ENCODE results near the gene RUVBL1.

Gene RUVBL1

DNA sequence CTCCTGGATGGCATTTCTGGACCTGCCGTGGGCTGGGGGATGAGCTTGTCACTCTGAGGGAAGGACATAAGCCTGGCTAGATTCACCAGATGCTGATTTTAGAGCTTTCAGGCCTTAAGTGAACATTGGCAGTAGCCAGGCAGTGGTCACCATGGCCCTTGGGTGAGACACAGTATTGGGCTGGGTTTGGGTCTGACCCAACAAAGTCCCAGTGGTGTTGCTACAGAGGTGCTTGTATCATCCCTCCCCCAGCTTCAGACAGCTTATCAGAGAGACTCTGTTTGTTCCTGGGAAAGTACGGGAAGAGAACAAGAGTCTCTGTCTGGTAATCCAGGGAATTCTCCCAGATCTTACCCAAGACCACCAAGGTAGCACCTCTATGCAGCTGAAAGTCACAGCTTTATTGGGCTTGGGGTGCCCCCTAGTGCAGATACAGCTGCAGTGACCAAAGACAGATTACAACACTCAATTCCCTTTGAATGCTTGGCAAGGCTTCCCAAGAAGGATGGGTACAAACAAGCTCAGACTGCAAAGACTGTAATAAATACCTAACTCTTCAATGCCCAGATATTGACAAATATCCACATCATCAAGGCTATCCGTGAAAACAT, 9.8 kb upstream of the RUVBL1 start:
- DNase-seq (ENCODE audit: low read depth, low spot score), result peak; percentile 73

DNA sequence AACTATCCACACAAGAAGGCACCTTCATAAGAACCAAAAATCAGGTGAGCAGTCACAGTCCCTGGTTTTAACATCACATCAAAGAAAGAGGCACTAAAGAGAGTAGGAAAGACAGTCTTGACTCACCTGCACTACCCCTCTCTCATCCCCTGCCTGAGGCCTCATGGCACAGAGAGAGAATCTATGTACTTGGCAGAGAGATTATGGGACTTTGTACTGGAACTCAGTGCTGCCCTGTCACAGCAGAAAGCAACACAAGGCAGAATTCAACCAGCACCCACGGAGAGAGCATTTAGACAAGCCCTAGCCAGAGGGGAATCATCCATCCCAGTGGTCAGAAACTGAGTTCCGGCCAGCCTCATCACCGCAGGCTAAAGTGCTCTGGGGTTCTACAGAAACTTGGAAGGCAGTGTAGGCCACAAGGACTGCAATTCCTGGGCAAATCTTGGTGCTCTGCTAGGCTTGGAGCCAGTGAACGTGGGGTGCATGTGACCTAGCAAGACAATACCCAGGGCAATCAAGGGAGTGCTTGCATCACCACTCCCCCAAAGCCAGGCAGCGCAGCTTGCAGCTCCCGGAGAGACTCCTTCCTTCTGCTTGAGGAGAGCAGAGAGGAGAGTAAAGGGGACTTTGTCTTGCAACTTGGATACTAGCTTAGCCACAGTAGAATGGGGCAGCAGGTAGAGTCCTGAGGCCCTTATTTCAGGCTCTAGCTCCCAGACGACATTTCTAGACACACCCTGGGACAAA, 8.5 kb upstream of the RUVBL1 start:
- DNase-seq (ENCODE audit: low read depth, low spot score), result no peak

DNA sequence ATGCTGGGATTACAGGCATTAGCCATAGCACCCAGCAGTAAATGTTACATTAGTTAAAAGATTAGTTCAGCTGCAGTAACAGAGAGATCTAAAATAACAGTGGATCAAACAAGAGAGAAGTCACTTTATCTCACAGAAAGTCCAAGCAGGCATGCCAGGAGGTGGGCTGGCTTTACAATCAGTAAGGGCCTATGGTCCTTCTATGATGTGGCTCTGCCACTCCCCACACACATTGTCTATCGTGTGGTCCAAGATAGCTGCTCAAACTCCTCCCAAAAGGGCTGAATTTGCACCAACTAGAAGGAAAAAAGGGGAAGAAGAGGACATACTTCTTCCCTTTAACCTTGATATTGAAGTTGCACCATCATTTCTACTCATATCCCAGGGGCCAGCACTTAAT, 4.6 kb upstream of the RUVBL1 start:
- no peak for DNase-seq (ENCODE audit: low read depth, low spot score)

DNA sequence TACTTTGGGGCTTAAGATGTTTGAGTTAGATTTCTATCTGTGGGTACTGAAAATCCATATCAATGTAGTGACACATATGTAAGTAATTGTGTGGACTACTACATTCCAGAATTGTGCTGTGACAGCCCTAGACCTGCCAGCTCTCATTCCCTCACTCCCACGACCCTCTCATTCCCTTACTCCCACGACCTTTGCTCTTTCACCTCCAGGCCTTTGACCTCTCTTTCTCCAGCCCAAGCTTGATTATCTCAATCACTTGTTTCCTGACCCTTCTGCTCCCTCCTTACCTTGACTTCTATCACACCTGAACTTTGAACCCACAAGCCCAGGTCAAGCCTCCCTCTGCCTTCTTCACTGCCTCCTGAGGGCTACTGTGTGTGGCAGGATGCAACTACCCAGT, 3.6 kb upstream of the RUVBL1 start:
- DNase-seq (ENCODE audit: low read depth, low spot score), result no peak

DNA sequence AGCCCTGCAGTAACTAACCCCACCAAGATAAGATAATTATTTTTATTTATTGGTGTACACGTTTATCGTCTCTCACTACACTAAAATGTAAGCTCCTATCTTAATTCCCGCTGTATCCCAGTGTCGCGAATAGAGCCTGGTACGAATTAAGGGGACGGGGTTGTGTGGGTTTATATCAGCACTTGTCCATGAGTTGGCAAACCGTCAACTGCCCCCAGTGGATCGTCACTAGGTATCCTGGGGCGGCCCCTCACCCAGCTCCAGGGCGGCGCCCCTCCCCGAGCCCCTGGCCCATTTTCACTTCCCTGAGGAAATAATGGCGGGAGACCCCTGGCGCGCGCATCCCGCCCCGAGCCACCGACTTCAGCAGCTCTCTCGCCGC, 465 bp downstream of the RUVBL1 start:
- DNase-seq (ENCODE audit: low read depth, low spot score), result no peak

DNA sequence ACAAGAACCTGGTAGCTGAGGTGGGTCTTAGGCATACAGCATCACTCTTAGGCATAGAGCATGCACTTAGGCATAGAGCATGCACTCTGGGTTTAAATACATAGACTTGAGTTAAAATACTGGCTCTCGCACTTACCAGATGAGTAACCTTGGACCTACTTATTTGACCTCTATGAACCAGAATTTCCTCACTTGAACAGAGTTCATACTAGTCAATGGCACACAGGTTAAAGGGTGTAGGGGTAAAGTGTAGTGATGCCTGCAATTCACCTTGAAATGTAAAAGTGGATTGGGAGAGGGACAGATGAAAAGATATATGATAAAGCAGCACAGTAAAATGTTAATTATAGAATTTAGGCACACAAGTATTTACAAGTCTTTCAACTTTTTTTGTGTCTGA, 1.6 kb downstream of the RUVBL1 start:
- no peak for DNase-seq (ENCODE audit: low read depth, low spot score)

DNA sequence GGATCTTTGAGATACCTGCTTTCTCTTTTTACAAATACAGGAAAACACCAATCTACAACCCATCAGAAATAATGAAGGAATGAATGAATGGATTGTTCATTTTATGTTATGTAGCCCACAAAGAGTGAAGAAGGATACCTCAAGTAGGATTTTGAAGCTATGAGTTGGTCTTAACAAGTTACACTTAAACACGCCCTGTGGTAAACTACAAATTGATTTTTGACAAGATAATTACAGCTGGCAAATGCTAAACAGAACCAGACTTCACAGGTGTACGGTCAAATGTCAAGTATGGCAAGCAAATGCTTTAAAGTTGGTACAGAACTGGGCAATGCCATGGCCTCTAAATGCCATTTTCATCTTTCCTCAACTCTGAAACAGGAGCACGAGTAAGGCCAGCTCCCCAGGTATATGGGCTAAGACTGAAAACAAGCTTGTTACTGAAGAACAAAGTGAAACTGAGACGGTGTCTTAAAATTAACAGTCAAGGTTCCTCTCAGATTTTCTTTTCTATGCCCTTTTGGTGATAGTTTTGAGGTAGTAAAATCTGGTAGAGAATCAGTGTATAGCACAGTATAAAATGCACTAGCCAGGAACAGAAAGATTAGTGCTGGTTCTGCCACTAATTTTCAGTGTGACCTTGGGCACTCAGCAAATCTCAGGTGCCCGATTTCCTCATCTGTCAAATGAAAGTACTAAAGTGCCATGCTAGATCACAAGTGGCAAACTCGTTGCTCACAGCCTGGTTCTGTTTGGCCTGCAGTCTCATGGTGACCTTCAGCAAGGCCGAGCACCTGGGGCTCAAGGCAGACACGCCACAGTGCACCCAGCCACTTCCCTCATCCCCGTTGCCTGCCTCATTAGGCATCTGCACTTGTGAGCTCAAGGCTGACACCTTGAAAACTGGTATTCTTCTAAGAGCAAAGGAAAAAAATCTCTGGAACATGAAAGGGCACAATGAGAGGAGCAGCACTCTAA, 9.5 kb downstream of the RUVBL1 start:
- DNase-seq (ENCODE audit: low read depth, low spot score), result no peak

DNA sequence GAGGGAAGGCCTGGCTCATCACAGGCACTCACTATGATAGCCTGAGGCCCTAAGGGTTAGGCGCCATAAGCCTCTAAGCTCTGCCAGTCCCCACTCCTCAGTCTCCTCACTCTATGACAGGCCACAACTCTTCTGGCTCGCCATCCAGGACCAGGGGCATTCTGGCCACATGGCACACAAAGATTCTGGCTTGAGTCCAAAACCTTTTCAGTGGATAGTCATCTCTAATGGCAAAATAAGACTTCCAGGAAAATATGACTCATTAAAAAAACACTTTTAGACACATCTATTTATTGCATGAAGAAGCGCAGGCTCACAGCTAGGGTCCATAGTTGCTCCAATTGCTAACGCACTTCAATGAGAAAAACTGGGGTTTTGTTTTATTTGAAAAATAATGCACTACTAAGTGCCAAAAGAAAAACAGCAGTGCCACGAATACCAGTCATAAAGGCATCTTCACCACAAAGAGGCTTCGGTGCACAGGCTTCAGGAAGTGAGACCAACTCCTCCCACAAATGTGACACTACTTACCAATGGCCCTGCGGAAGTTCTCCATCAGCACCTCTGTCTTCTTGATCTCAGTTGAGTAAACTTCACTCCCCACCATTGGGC, 11.1 kb downstream of the RUVBL1 start:
- DNase-seq (ENCODE audit: low read depth, low spot score), result no peak

DNA sequence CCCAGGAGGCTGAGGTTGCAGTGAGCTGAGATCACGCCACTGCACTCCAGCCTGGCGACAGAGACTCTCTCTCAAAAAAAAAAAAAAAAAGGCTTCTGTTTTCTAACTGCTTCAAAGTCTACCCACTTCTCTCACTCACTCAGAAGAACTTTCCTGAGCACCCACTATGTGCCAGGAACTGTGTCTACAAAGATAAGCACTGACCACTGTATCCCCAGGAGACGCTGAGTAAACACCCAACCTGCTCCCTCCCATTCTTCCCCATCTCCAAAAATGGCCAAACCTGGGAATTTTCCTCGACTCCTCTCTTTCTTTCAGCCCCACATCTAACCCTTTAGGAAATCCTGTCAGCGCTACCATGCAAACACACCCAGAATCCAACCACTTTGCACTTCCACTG, 12.5 kb downstream of the RUVBL1 start:
- DNase-seq (ENCODE audit: low read depth, low spot score), result no peak

DNA sequence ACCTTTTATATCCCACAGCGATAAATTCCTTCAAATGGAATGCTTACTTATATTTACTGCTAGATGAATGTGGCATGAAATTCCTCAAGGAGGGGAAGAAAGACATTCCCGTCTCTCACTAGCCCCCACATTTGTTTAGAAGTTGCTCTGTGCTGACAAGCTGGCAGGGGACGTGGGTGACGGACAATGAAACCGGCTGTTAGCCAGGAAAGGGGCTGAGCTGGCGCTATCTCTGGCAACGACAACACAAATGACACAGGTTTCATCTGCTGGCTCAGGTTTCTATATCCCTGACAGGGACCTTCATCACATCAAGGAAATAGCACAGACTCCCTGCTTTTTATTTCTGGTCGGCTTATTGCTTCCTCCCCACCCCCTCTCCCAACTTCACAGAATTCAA, 15.8 kb downstream of the RUVBL1 start:
- DNase-seq (ENCODE audit: low read depth, low spot score), result no peak

DNA sequence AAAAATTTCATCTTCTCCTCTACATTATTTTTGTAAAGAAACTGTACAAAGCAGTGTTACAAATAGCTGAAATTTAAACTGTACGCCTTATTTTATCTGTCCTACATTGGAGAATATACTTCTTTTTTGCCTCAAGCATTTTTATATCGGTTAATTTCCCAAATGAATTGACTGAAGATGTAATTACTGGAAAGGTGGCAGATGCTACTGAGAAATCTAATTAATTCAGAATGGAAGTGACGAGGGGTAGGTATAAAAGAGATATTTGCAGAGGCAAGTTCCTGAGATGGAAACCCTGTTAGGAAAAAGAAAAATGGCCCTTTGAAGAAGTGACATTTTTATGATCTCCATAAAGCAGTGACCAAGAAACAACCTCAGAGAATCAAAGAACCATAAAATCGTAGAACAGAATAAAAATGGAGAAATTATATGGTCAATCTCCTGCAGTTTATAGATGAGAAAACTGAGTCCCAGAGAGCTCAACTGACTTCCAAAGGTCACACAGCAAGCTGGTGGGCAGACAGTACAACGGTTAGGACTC, 20.4 kb downstream of the RUVBL1 start:
- no peak for DNase-seq (ENCODE audit: low read depth, low spot score)

DNA sequence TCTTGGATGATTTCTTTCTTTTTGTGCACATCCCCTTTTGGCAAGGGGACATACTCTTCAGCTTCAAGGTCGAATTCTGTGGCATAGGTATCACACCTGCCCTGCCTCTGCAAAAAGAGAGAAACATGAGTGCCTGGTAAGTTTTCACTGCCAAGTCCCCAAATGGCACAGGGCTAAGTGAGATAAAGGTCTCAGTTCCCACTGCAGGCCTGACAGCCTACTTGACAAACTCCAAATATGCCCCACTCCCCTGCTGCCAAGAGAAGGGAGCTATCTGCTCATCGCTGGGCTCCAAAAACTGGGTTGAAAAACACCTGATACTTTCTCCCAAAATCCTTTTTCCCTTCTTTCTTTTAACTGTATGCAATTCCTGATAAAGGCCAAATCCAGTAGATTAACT, 23.0 kb downstream of the RUVBL1 start:
- no peak for DNase-seq (ENCODE audit: low read depth, low spot score)

DNA sequence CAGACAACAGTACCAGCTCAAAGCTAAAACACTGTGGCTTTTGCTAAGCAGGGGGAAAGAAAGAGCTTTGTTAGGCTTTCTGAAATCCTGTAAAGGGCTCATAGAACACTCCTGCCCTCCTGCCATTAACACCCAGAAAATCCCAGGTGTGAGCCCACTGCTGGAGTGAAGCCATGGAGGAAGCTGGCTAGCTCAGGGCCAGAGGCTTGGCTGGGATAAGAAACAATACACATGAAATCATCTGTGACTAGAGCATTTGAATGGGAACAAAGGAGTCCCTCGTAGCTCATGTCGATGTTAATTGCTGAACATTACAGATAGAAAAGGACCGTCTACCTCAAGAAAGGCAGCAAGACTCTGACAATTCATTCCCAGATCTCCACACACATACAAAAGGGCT, 23.5 kb downstream of the RUVBL1 start:
- DNase-seq (ENCODE audit: low read depth, low spot score), result no peak

DNA sequence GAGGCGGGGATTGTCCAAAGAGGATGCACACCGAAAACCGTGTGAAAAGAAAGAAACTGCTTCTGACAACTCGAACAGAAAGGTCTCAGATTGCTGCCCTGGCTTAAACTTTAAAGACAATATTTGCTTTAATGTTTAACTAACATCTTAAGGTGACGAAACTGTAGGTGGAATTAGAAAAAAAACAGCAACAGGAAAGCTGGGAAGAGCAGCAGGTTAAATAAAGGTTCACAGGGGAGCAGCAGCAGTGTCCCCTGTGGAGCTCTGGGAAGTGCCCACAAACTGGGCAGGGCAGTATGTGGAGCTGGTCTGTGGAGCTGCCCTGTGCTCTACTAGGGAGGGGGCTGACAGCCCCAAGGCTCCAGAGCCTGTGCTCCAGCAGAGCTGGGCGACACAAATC, 25.4 kb downstream of the RUVBL1 start:
- no peak for DNase-seq (ENCODE audit: low read depth, low spot score)

DNA sequence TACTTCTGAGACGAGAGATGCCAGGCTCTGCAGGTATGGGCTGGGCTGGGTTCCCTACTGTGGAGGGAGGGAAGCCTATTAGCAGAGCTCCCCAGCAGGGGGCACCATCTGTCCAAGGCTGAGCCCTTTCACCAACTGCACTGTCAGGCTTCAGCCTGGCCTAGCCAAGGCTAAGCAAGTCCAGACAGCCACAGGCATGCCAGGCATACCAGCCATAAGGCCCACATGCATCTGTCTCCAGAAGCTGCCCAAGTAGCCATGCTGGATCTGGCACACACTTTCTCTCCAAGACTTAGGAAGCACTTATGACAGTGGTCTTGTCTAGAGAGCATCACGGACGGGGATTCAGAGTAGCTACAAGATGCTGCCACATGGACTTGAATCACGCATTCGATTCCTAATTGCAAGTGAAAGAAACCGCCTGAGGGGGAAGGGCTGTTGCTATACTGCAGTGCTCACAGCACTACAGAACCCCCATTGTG, 28.3 kb downstream of the RUVBL1 start:
- DNase-seq (ENCODE audit: low read depth, low spot score), result peak; percentile 88

DNA sequence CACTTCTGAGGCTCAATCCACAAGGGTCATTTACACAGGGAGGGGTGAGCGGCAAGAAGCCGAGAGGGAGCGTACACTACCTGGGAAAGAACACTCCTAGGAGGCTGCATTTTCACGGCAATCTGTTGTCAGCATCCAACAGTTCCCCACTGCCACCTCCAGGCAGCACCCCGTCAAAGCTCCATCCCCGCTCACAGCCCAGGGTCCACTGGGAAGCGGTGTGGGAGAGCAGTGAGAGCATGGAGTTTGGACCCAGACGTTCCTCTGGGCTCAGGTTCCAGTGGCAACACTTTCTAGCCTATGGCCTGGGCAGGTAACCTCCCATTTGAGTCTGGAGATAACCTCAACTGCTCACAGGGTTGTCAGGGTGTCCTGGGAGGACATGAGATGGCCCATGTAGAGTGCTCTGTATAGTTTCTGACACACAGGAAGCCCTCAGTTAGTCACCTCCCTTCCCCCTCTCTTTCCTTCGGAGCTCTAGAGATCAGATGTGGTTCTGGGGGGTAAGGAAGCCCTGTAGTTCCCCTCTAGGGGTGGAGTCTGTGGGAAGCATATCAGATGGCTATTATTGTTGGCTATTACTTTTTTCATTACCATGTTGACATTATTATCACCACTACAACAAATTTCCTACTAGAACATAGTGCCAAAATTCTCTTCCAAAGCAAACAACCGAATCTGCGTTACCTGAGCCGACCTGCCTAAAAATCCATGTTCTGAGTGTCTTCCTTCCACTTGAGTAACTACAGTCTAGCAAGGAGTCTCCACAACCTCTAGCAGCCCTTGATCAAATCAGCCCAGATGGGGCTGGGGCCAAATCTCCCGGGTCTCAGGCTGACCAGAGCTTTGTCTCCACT, 29.1 kb downstream of the RUVBL1 start:
- no peak for DNase-seq (ENCODE audit: low read depth, low spot score)

DNA sequence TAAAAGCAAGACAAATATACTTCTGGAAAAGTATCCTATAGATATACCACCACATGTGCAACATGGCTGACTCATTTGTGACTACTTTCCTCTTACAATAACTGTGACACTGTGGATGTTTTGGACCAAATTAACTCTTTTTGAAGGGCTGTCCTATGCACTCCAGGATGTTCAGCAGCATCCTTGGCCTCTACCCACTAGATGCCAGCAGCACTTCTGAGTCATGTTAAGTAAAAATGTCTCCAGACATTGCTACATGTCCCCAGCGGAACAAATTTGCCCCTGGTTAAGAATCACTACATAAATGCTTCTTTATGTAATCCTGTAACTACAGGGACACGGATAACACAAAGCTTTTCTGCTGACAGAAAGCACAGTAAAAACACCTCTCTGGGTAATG, 32.0 kb downstream of the RUVBL1 start:
- no peak for DNase-seq (ENCODE audit: low read depth, low spot score)

DNA sequence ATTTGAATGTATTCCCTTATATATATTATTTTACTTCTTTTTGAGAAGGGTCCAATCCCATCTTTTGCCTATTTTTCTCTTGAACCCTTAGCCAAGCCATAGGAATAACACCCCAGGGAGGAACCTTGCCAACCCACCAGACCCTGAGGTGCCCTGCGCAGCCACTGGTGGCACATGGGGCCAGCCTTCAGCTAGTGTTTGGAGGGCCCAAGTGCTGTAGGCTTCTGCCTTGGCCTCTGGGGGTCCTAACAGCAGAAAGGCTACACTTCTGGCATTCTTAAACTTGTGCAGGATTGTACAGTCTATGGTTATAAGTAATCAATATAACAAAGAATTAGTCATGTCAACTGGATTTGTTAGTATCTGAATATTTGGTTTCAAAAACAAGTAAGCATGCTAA, 34.5 kb downstream of the RUVBL1 start:
- no peak for DNase-seq (ENCODE audit: low read depth, low spot score)

DNA sequence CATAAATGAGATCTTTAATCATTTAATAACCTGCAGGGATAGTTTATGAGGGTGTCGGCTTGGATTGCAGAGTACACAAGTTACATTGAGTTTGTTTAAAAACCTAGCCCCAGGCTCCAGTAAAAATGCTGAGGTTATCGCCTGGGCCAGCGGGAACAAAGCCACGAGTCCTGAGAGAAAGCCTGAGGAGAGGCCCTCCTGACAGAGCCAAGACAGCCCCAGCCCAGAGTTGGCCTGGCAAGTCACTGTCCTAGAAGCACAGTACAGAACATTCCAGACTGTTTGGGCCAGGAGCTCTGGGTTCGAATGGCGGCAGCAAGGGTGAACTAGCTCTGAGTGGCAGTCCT, 39.0 kb downstream of the RUVBL1 start:
- no peak for DNase-seq (ENCODE audit: low read depth, low spot score)

DNA sequence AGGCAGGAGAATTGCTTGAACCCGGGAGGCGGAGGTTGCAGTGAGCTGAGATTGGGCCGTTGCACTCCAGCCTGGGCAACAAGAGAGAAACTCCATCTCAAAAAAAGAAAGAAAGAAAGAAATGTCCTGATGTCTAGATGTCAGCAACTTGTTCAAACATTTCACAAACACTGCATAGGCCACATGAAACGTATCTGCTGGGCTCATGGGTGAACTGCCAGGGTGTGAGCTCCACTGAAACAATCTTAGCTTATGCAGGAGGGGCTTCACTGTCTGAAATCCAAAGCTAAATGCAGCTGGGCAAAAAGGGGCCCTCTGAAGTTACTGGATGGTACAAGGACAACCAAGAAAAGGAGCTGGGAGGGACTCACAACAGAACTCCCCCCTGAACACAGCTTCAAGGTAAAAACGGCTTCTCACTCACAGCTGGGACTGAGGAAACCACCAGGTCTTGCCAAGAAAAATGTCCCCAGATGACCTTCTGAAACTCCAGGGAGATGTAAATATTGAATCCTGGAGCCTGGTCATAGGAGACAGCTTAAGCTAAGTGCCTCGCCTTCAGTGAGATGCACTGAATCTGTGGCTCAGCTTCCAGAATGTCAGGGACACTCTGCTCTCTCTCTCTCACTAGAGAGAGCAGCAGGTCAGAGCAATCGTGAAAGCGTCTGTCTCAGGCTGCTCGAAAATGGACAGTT, 39.5 kb downstream of the RUVBL1 start:
- no peak for DNase-seq (ENCODE audit: low read depth, low spot score)
